A549 (cell line): ENCODE data around the gene TBX15. TPM values are rescaled to one million over a fixed set of nuclear protein-coding genes. Genes with fewer than 3 reads are reported as not detected.

Experiments used
- ATAC-seq, 2 experiments: fragments of 200-7000 bp in 1 of 2; fragments of >200 bp in 1 of 2; cut with Nextera tagmentation in 1 of 2; cut with Tn5 transposase in 1 of 2; 3 replicates each; pipeline versions ENCODE4 v1.8.0 to v1.9.1; 2018 to 2020; ENCODE audit warnings: mild to moderate bottlenecking in 1 of 2, moderate library complexity in 1 of 2
- CTCF ChIA-PET: fragments of 300-600 bp; sonication (Branson Sonifier 250); formaldehyde crosslinking; extraction: SDS; loops from one replicate; lab custom pipeline; 2021; ENCODE audit warnings: antibody characterized with exemption, inconsistent platforms; lab: Yijun Ruan, JAX
- POLR2A ChIA-PET: fragments of 350-600 bp; formaldehyde crosslinking; extraction: SDS; loops from one replicate; lab custom pipeline; 2021; ENCODE audit warnings: antibody characterized with exemption, inconsistent platforms; lab: Yijun Ruan, JAX
- DNase-seq, 2 experiments: peaks; one replicate each; pipeline versions ENCODE4 v3.0.0 to v3.0.0-alpha.2; 2011 to 2016; ENCODE audit warnings: low read depth in 1 of 2, low spot score in 1 of 2
- FAIRE-seq: peaks from 2 replicates; lab custom pipeline; 2011; peaks lifted over from hg19 to GRCh38; lab: Jason Lieb, UNC
- H3K27ac ChIP-seq, 2 experiments: fragments of >200 bp; sonication (Bioruptor Twin); formaldehyde crosslinking; 3 replicates each; pipeline ENCODE4 v1.5.1; 2016 to 2017
- H3K4me1 ChIP-seq: fragments of >200 bp; sonication (Bioruptor Twin); formaldehyde crosslinking; 3 replicates; pipeline ENCODE4 v1.6.1; 2016
- H3K4me2 ChIP-seq: fragments of >200 bp; sonication (Bioruptor Twin); formaldehyde crosslinking; 3 replicates; pipeline ENCODE4 v1.6.1; 2016
- H3K4me3 ChIP-seq: fragments of >200 bp; sonication (Bioruptor Twin); formaldehyde crosslinking; 3 replicates; pipeline ENCODE4 v1.5.1; 2016
- H3K9me3 ChIP-seq: fragments of >200 bp; sonication (Bioruptor Twin); formaldehyde crosslinking; 3 replicates; pipeline ENCODE4 v1.6.1; 2016
- ATOH8 ChIP-seq: fragments of 250-450 bp; sonication (Bioruptor Pico); IDR thresholded peaks from 2 replicates; pipeline ENCODE4 v1.5.0; 2020; ENCODE audit warnings: low read depth, mild to moderate bottlenecking, moderate library complexity
- CBX8 ChIP-seq: fragments of 200-600 bp; sonication (generic); IDR thresholded peaks from 2 replicates; pipeline ENCODE4 v1.6.1; 2016
- CEBPB ChIP-seq, 2 experiments: fragments of >200 bp in 1 of 2; sonication (Bioruptor Twin) in 1 of 2; formaldehyde crosslinking in 1 of 2; IDR thresholded peaks; 2 replicates each; pipeline ENCODE4 v1.6.1; 2012 to 2016
- CHD2 ChIP-seq: fragments of 150-350 bp; IDR thresholded peaks from 2 replicates; pipeline ENCODE4 v1.6.1; 2014; ENCODE audit warnings: low read length; ENCODE audit not compliant: partially characterized antibody
- EHF ChIP-seq: fragments of 250-450 bp; sonication (Bioruptor Pico); IDR thresholded peaks from 2 replicates; pipeline ENCODE4 v1.5.0; 2020; ENCODE audit warnings: mild to moderate bottlenecking
- EP300 ChIP-seq, 2 experiments: fragments of >200 bp; sonication (Bioruptor Twin); formaldehyde crosslinking; IDR thresholded peaks; 2 replicates in 1 of 2; 3 replicates in 1 of 2; pipeline ENCODE4 v1.6.1; 2016 to 2017
- FOSB ChIP-seq: fragments of 250-450 bp; sonication (Bioruptor Pico); IDR thresholded peaks from 2 replicates; pipeline ENCODE4 v1.5.0; 2020; ENCODE audit warnings: mild to moderate bottlenecking, moderate library complexity
- FOXS1 ChIP-seq: fragments of 250-450 bp; sonication (Bioruptor Pico); IDR thresholded peaks from 2 replicates; pipeline ENCODE4 v1.5.0; 2020; ENCODE audit warnings: mild to moderate bottlenecking, moderate library complexity
- HEYL ChIP-seq: fragments of 250-450 bp; sonication (Bioruptor Pico); IDR thresholded peaks from 2 replicates; pipeline ENCODE4 v1.8.0; 2021; ENCODE audit warnings: mild to moderate bottlenecking, moderate library complexity
- HOXA7 ChIP-seq: fragments of 250-450 bp; sonication (Bioruptor Pico); IDR thresholded peaks from 2 replicates; pipeline ENCODE4 v1.5.0; 2020; ENCODE audit warnings: mild to moderate bottlenecking, moderate library complexity
- JUN ChIP-seq, 2 experiments: fragments of >200 bp; sonication (Bioruptor Twin); formaldehyde crosslinking; IDR thresholded peaks; 2 replicates in 1 of 2; 3 replicates in 1 of 2; pipeline ENCODE4 v1.6.1; 2016 to 2017
- KDM1A ChIP-seq: fragments of 200-600 bp; sonication (generic); IDR thresholded peaks from 2 replicates; pipeline ENCODE4 v1.6.1; 2016; ENCODE audit warnings: low read depth, mild to moderate bottlenecking
- MAFK ChIP-seq: fragments of 450-650 bp; IDR thresholded peaks from 2 replicates; pipeline ENCODE4 v1.6.1; 2014; ENCODE audit not compliant: partially characterized antibody
- NFE2L2 ChIP-seq: fragments of 150-350 bp; conservative IDR thresholded peaks from 2 replicates; pipeline ENCODE4 v1.6.1; 2014; ENCODE audit warnings: low read length
- NR3C1 ChIP-seq: fragments of >200 bp; sonication (Bioruptor Twin); formaldehyde crosslinking; IDR thresholded peaks from 3 replicates; pipeline ENCODE4 v1.6.1; 2017
- POLR2AphosphoS2 ChIP-seq: conservative IDR thresholded peaks from 2 replicates; pipeline ENCODE4 v1.6.1; 2012; ENCODE audit warnings: low read length, improper control_type of control experiment, inconsistent platforms
- RARB ChIP-seq: fragments of 250-450 bp; sonication (Bioruptor Pico); IDR thresholded peaks from 2 replicates; pipeline ENCODE4 v1.8.0; 2021; ENCODE audit warnings: mild to moderate bottlenecking, moderate library complexity
- REST ChIP-seq: fragments of 200-600 bp; sonication (generic); IDR thresholded peaks from 2 replicates; pipeline ENCODE4 v1.6.1; 2016; ENCODE audit warnings: antibody characterized with exemption, mild to moderate bottlenecking, moderate library complexity
- RFX5 ChIP-seq: fragments of 450-650 bp; IDR thresholded peaks from 2 replicates; pipeline ENCODE4 v1.7.1; 2014; ENCODE audit warnings: antibody characterized with exemption, mild to moderate bottlenecking, moderate library complexity
- RNF2 ChIP-seq: fragments of 200-600 bp; sonication (generic); IDR thresholded peaks from 2 replicates; pipeline ENCODE4 v1.6.1; 2016; ENCODE audit warnings: low read depth, mild to moderate bottlenecking, antibody characterized with exemption, moderate library complexity, borderline replicate concordance
- SMC3 ChIP-seq: fragments of >200 bp; sonication (Bioruptor Twin); formaldehyde crosslinking; IDR thresholded peaks from 3 replicates; pipeline ENCODE4 v1.6.1; 2018; ENCODE audit warnings: inconsistent platforms
- USF2 ChIP-seq: fragments of 450-650 bp; IDR thresholded peaks from 2 replicates; pipeline ENCODE4 v1.6.1; 2014; ENCODE audit warnings: antibody characterized with exemption
- ZSCAN20 ChIP-seq: fragments of 250-450 bp; sonication (Bioruptor Pico); IDR thresholded peaks from 2 replicates; pipeline ENCODE4 v1.8.0; 2022; ENCODE audit warnings: mild to moderate bottlenecking, moderate library complexity
- WGBS: methylation state at CpG from one replicate; pipeline ENCODE4 v1.1.6; 2017; ENCODE audit errors: missing lambda C conversion rate; 5-methylcytosine and 5-hydroxymethylcytosine counted together
- polyA plus RNA-seq, 4 experiments: library from polyadenylated mRNA; depleted of rRNA in 3 of 4; stranded (reverse); fragments of >200 nt; fragmentation: RNase III in 1 of 4; extraction: RNeasy Plus Mini Kit Qiagen cat#74134 plus additional on column Dnase treatment in 1 of 4; gene quantifications; 2 replicates in 3 of 4; 3 replicates in 1 of 4; pipeline ENCODE4 v1.2.3, GENCODE V29; 2011 to 2017

Gene TBX15
- polyA plus RNA-seq, 2 of the 4 experiments (the other 2 are of a cell fraction) = 0.04 TPM; not detected in 1

- no peak for TF ChIP-seq REST
- no peak for TF ChIP-seq CEBPB (IDR thresholded peaks at IDR 0.05)
- TF ChIP-seq NFE2L2 = no peak
- TF ChIP-seq NR3C1 = no peak
Measured at GRCh38 chr1:118987468-118988185, 516 bp downstream of the TBX15 start (continued).

GRCh38 chr1:118986555-118987467, 1.3 kb downstream of the TBX15 start:
- TF ChIP-seq KDM1A = no peak
- no peak for TF ChIP-seq ATOH8 (CRISPR knock-in tag)
- TF ChIP-seq ZSCAN20 (CRISPR knock-in tag) = no peak
- no peak for TF ChIP-seq EP300 (IDR thresholded peaks at IDR 0.05)
- TF ChIP-seq USF2 = no peak
- TF ChIP-seq RFX5 = no peak
- TF ChIP-seq NR3C1 = no peak
- TF ChIP-seq JUN (IDR thresholded peaks at IDR 0.05) = no peak
- no peak for TF ChIP-seq CHD2
- no peak for TF ChIP-seq FOSB
- TF ChIP-seq HEYL = no peak
- TF ChIP-seq SMC3 = no peak
- Histone ChIP-seq H3K27ac (no peak overlapping the region), H3K4me1 (no peaks in the 10 kb centered on the region), H3K4me3 (no peak overlapping the region), H3K9me3 (no peaks in the 10 kb centered on the region), H3K4me2 (no peak overlapping the region)
- WGBS = 75% methylated on average over 36 of the region's 42 CpGs
- no peak for DNase-seq
- FAIRE-seq = no peak
- CTCF ChIA-PET = no interaction called here
- POLR2A ChIA-PET = no interaction called here
- no peak for ATAC-seq

- no peak overlapping the region for H3K27ac ChIP-seq
- no peaks in the 10 kb centered on the region for H3K4me1 ChIP-seq
- CTCF ChIA-PET = no interaction called here
- POLR2A ChIA-PET = no interaction called here
- no peak overlapping the region for H3K4me3 ChIP-seq
- no peak for ATAC-seq
- no peaks in the 10 kb centered on the region for H3K9me3 ChIP-seq
- no peak for DNase-seq
- no peak overlapping the region for H3K4me2 ChIP-seq
- TF ChIP-seq RNF2 (no peak), POLR2AphosphoS2 (no peak), HOXA7 (CRISPR knock-in tag) (no peak), RARB (CRISPR knock-in tag) (no peak), MAFK (no peak), FOXS1 (no peak), CBX8 (no peak), ZSCAN20 (CRISPR knock-in tag) (no peak), EHF (no peak)
- TF ChIP-seq, all 56 proteins: peak for 0
- no peak for FAIRE-seq
- WGBS = 81% methylated on average over 33 of the region's 34 CpGs
Measured at GRCh38 chr1:118985640-118986554, 2.2 kb downstream of the TBX15 start.
